Kidney (tissue), 14 donors: ENCODE results near the gene ZNF692. TPM values are rescaled to one million over a fixed set of nuclear protein-coding genes. Genes with fewer than 3 reads are reported as not detected.
"Not testable (repeated sequence)": the region's sequence is repeated elsewhere in the genome, so short reads cannot be mapped to it uniquely, and the experiment has no call there.

ENCODE experiments used
- DNase-seq, 5 donors: peaks; one replicate each; pipeline ENCODE4 v3.0.0-alpha.2; 2013 to 2020
- FAIRE-seq: peaks from 2 replicates; lab custom pipeline; 2012; peaks lifted over from hg19 to GRCh38; lab: Jason Lieb, UNC
- H3K27ac ChIP-seq, 2 donors: one replicate each; pipeline ENCODE4 v1.7.0; 2013; ENCODE audit warnings: low read depth in 2 of 2, low read length in 2 of 2, inconsistent platforms in 1 of 2
- H3K27me3 ChIP-seq: one replicate; pipeline ENCODE4 v1.7.1; 2013; ENCODE audit warnings: low read length, inconsistent platforms; ENCODE audit not compliant: control insufficient read depth, insufficient read depth
- H3K36me3 ChIP-seq, 3 donors: one replicate each; pipeline versions ENCODE4 v1.7.0 to v1.7.1; 2013; ENCODE audit warnings: low read length in 3 of 3, control low read depth in 1 of 3, inconsistent platforms in 1 of 3; ENCODE audit not compliant: insufficient read depth in 3 of 3, control insufficient read depth in 2 of 3
- H3K4me1 ChIP-seq, 3 donors: one replicate each; pipeline versions ENCODE4 v1.7.0 to v1.7.1; 2013; ENCODE audit warnings: low read length in 3 of 3, inconsistent platforms in 1 of 3, low read depth in 1 of 3; ENCODE audit not compliant: control insufficient read depth in 2 of 3, insufficient read depth in 2 of 3
- H3K4me3 ChIP-seq, 3 donors: one replicate each; pipeline versions ENCODE4 v1.7.0 to v1.8.1; 2013; ENCODE audit warnings: low read length in 3 of 3, control low read depth in 1 of 3, inconsistent platforms in 1 of 3
- H3K9ac ChIP-seq, 3 donors: one replicate each; pipeline versions ENCODE4 v1.7.0 to v1.7.1; 2013; ENCODE audit warnings: low read length in 3 of 3, control low read depth in 1 of 3, inconsistent platforms in 1 of 3
- H3K9me3 ChIP-seq, 3 donors: one replicate each; pipeline versions ENCODE4 v1.7.0 to v1.7.1; 2013; ENCODE audit warnings: low read length in 3 of 3, control low read depth in 1 of 3, inconsistent platforms in 1 of 3; ENCODE audit not compliant: control insufficient read depth in 2 of 3, insufficient read depth in 1 of 3
- intact Hi-C: fragments of 100-400 bp; cut with DNase I; formaldehyde crosslinking; loops from one replicate; pipeline ENCODE4 v1.11.1; 2022
- polyA plus RNA-seq: library from polyadenylated mRNA; stranded (reverse); fragments of 350-450 nt; fragmentation: Illumina TruSeq; extraction: RNeasy Lipid Tissue Mini Kit (QIAGEN cat#74804); gene quantifications from one replicate; pipeline ENCODE4 v1.2.3, GENCODE V29; 2014; ENCODE audit warnings: low read depth, low replicate concordance; ENCODE audit not compliant: insufficient read depth
- total RNA-seq: library from RNA; stranded (reverse); fragmentation: NEBNext Ultra II Directional; extraction: Animal tissue kit (Norgen Biotek cat#: 25700); gene quantifications from one replicate; pipeline ENCODE4 v1.2.1, GENCODE V29; 2021
- TF ChIP-seq, protein P1 (sequence below): IDR thresholded peaks from 3 replicates; pipeline ENCODE4 v1.5.1; 2012; ENCODE audit warnings: mild to moderate bottlenecking, moderate library complexity, borderline replicate concordance; ENCODE audit not compliant: insufficient read depth; ENCODE audit errors: extremely low read depth
- donor health status: control.
- donor health status: control.
- donor health status: control.
- donor health status: control.
- donor health status: control.
- donor health status: DM: yes; HTN: yes; CAD: no.
- donor health status: Normal renal cell carcinoma (clear cell type).

The ZNF692 gene
- total and polyA plus RNA-seq, 2 donors from 2014 or later, result 29.6 to 34.4 TPM

DNA sequence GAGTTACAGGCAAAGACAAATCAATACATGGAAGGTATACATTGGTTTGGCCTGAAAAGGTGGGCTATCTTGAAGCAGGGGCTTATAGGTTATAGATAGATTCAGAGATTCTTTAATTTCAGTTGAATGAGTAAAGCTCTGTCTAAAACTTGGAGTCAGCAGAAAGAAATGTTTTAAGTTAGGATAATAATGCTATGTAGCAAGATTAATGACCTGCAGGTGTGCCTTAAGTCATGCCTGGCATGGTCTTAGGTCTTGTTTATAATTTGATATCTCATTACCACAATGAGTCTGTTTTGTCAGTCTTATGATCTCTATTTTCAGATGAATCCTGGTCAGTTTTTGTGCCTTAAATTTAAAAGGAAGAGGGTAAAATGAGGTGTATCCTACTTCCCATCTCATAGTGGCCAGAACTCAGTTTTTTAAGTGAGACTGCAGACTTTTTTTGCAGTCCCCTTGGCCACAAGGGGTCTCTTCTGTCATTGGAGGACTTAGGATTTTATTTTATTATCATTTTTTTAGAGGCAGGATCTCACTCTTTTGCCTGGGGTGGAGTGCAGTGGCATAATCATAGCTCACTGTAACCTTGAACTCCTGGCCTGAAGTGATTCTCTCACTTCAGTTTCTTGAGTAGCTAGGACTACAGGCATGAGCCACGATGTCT is 25.9 kb upstream of the ZNF692 start:
- Histone ChIP-seq H3K9ac (no peak overlapping the region), H3K4me3 (no peak overlapping the region), H3K27ac (no peak overlapping the region), H3K4me1 (no peaks in the 10 kb centered on the region), H3K36me3 (no peaks in the 10 kb centered on the region), H3K27me3 (no peaks in the 10 kb centered on the region), H3K9me3 (no peaks in the 10 kb centered on the region)
- FAIRE-seq (no peak), DNase-seq (no peak)
- TF ChIP-seq, protein P1, sequence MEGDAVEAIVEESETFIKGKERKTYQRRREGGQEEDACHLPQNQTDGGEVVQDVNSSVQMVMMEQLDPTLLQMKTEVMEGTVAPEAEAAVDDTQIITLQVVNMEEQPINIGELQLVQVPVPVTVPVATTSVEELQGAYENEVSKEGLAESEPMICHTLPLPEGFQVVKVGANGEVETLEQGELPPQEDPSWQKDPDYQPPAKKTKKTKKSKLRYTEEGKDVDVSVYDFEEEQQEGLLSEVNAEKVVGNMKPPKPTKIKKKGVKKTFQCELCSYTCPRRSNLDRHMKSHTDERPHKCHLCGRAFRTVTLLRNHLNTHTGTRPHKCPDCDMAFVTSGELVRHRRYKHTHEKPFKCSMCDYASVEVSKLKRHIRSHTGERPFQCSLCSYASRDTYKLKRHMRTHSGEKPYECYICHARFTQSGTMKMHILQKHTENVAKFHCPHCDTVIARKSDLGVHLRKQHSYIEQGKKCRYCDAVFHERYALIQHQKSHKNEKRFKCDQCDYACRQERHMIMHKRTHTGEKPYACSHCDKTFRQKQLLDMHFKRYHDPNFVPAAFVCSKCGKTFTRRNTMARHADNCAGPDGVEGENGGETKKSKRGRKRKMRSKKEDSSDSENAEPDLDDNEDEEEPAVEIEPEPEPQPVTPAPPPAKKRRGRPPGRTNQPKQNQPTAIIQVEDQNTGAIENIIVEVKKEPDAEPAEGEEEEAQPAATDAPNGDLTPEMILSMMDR, result no peak
- intact Hi-C loops, result no loop called here

DNA sequence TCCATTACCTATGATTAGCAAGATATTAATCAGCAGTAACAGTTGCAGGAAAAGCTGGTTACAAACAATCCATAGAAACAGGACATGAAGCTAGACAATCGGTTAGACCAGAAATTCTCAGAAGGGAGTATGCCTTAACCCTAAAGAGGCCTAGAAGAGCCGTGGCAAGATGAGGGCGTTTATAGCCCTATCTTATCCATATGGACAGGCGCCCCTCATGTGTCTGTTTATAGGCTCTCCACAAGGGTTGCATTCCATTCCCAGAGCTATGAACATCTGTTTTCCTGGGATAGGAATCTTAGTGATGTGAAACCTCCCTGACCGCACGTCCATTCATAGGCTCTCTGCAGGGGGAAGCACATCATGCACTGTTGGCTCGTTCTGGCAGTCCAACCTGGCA is 23.5 kb upstream of the ZNF692 start:
- H3K36me3 ChIP-seq, H3K4me3 ChIP-seq, H3K9ac ChIP-seq, H3K27me3 ChIP-seq, H3K27ac ChIP-seq, FAIRE-seq, H3K9me3 ChIP-seq, intact Hi-C loops, DNase-seq, H3K4me1 ChIP-seq: not testable (repeated sequence)

DNA sequence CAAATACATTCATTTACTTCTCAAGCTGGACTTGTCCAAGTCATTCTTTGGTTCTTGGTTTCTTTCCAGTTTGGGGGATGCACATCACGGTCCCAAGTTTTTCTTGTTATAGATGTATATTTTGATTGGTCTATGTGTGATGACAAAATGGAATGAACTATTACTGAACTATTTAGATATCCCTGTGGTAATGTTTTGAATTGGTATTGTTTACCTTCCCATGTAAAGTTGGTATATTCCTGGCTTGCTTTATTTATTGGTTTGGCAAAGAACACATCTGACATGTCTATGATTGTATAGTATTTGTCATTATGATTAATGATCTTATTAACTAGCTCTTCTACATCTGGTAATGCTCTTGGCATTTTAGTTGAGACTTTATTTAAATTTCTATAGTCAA is 22.4 kb upstream of the ZNF692 start:
- no peak overlapping the region for H3K27ac ChIP-seq
- intact Hi-C loops, result no loop called here
- DNase-seq, result no peak
- TF ChIP-seq, protein P1, result no peak
- H3K9ac ChIP-seq, result no peak overlapping the region
- no peaks in the 10 kb centered on the region for H3K36me3 ChIP-seq
- no peak for FAIRE-seq
- H3K27me3 ChIP-seq, result no peaks in the 10 kb centered on the region
- H3K4me3 ChIP-seq, result no peak overlapping the region
- no peaks in the 10 kb centered on the region for H3K9me3 ChIP-seq
- no peaks in the 10 kb centered on the region for H3K4me1 ChIP-seq

DNA sequence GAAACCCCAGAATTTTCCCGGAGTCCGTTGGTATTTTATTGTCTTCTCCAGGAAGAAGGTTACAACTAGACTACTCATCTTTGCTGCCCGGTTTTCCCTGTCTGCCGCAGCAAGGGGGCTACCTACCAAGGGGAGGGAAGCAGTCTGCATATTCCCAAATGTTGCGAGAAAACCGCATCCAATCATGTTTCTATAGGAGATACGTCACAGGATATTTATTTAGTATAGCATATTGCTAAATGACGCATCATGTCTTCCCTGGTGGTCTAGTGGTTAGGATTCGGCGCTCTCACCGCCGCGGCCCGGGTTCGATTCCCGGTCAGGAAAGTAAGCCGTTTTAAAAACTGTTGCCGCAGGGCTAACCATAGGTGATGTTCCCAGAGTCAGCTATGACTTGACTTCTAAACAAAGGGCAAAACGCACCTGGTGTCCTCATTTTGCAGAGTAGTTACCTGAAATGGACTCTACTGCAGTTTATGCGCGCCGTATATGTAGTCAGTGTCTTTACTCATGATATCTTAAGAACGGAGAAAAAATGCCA is 15.2 kb upstream of the ZNF692 start:
- Histone ChIP-seq H3K9me3 (no peaks in the 10 kb centered on the region), H3K27ac (peak overlapping the region; percentile 92 to 98), H3K9ac (peak overlapping the region; percentile 30 to 99 (median 97)), H3K4me1 (peaks cover 0 to 8% (median 0%) of the 10 kb centered on the region in 3 donors), H3K36me3 (no peaks in the 10 kb centered on the region), H3K4me3 (peak overlapping the region; percentile 74 to 93 (median 87)), H3K27me3 (no peaks in the 10 kb centered on the region)
- TF ChIP-seq, protein P1, result no peak
- FAIRE-seq (no peak), DNase-seq (peak; percentile 88 to 95 (median 94))
- intact Hi-C loops, result no loop called here
